HG03045 (cell line): Measurements from ENCODE around the gene TSR3.

Experiments
- ATAC-seq: cut with Tn5 transposase; IDR thresholded peaks from one replicate; pipeline ENCODE4 v1.9.1; 2021; ENCODE audit warnings: mild to moderate bottlenecking, moderate library complexity; ENCODE audit not compliant: unreplicated experiment

Gene TSR3

DNA sequence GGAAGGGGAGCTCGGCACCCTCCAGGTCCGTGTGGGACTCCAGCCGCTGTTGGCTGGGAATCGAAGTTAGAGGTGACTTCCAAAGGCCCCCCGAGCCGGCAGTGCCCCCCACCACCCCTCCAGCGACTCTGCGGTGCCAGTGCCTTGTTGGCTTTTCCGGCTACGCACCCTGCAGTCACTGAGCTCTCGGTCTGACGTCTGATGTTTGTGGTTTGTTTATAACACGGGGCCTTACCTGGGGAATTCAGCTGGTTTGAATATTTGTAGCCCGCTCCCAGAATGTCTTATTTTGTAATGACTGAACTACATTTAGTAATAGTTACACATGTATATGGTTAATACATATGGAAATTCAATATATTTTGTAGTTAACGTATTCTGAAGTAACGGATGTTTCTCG is 25.3 kb downstream of the TSR3 start:
- no peak for ATAC-seq

DNA sequence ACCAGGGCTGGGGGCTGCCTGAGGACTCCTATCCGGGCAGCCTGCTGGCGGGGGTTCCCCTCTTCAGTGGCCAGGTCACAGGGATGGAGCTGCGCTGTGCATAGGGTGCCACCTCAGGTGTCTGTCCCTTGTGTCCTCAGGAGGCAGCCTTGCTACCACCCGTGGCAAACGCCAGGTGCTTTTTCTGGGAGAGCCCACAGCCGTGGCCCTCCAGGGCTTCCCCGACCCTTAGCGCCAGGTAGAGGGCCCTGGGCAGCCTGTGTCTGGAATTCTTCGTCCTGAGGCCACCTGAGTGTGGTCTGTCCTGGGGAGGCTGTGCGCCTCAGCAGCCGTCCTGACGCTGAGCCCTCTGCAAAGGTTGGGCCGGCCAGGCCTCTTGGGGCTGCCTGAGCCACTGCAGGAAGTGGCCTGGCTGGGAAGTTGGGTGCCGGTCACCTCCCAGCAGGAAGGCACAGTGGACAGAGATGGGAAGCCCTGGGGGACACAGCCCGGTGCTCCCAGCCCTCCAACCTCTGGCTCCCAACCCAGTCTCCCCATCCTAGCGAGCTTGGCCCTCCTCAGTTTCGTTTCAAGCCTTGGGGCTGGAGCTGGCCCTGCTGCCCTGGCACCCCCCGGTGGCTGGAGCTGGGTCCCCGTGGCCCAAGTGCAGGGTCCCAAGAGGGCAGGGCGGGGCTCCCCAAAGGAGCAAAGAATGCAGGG is 25.9 kb downstream of the TSR3 start:
- ATAC-seq, result no peak

DNA sequence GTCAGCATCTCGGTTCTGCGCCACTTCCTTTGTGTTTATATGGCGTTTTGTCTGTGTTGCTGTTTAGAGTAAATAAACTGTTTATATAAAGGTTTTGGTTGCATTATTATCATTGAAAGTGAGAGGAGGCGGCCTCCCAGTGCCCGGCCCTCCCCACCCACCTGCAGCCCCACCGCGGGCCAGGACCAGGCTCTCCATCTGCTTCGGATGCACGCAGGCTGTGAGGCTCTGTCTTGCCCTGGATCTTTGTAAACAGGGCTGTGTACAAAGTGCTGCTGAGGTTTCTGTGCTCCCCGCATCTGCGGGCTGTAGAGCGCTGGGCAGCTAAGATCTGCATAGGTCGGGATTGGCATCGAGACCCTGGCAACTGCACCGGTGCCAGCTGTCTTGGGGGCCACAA is 26.4 kb downstream of the TSR3 start:
- no peak for ATAC-seq

DNA sequence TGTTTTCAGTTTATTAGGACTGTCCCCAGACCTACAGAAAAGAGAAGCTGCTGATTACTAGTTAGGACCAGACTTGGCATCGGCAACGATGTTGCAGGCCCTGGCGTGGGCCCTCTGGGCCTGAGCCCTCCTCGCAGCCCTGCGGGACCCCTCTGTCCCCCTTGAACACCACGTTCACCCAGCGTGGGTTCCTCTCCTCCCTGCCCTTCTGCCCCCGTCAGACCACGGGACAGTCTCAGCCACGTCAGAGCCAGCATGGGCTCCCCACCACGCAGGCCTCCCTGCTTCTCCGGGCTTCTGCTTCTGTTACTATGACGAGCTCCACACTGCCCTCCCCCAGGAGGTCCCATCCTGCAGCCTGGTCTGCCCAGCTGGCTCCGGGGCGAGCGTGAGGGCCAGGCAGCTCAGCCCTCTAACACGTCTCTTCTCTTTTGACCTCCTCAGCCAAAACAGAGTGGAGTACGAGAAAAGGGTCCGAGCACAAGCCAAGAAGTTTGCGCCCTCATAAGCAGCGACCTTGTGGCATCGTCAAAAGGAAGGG is 27.3 kb downstream of the TSR3 start:
- ATAC-seq, result no peak

DNA sequence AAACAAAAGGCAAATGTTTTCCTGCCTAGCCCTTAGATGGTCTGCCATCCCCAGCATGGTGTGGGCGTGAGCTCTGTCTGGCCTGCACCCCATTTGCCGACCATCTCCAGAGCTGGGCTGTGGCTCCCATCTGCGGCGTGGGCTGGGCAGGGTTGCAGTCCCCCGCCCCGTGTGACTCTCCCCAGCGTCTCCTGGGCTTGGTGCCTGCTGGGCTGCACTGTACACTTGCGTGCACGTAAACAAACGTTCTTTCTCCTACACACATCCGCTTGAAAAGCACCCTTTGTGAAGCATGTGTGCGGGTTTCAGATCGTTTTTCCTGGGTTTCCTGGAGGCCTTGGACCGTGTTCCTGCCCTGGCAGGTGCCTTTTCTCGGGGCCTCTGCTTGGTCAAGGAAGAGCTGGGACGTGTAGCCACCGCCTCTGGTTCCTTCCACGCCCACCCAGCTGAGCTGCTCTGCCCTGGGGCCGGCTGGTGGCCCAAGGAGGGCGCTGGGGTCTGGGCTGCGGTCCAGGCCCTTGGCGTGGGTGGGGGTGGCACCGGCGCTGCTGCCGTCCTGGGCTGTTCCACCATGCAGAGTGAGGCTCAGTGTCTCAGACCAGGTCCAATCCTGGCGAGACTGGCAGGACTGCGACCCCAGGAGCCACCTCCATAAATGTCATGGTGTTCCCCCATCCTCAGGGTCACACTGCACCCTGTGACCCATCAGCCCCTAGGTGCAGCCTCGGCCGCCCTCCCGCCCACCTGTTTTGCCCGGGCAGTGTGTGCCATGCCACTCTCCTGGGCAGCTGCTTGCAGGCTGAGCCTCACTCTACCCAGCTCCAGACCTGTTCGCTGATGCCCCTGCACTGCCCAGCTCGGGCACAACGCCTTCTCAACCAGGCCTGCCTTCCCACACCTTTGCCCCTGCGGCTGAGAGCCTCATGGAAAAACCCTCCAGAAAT is 28.1 kb downstream of the TSR3 start:
- no peak for ATAC-seq

DNA sequence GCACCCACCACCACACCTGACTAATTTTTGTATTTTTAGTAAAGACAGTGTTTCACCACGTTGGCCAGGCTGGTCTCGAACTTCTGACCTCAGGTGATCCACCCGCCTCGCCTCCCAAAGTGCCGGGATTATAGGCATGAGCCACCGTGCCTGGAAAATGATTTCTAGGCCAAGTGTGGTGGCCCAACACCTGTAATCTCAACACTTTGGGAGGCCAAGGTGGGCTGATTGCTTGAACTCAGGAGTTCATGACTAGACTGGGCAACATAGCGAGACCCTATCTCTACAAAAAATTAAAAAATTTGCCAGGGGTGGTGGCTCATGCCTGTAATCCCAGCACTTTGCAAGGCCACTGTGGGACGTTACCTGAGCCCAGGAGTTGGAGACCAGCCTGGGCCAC is 29.3 kb downstream of the TSR3 start:
- no peak for ATAC-seq

DNA sequence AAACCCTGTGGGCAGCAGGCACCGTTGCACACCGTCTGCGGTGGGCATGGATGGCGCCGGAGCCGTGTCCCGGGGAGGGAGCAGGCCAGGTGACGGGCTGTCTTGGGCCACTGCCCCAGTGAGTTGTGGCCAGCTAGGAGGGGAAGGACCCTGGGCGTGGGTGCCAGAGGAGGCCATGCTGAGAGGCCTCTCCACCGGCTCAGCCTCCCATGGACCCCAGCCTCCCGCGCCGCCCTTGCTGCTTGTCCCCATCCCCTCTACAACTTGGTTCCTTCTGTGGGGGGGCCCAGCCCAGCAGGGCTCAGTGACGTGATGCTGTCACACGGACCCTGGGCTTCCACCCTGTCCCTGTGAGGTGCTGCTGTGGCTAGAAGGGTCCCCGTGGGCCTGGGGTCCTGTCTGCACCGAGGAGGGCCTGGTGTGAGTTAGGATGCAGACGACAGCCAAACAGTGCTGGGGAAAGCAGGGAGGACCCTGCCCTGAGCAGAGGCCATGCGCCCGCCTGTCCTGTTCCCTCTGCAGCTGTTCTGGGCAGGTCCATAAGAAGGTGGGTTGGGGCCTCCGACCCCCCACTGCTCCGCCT is 30.9 kb downstream of the TSR3 start:
- ATAC-seq, result no peak

DNA sequence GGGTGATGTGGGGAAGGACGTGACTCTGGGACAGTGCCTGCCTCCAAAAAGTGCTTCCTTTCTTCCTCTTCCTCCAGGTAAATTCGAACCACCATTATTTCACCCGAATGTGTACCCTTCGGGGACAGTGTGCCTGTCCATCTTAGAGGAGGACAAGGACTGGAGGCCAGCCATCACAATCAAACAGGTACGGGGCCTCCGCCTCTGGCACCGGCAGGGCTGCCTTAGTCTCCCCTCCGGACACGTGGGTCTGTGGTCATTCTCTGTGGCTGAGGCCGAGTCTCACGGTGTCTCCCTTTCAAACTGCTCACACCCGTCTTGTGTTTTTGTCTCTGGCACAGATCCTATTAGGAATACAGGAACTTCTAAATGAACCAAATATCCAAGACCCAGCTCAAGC is 31.6 kb downstream of the TSR3 start:
- no peak for ATAC-seq

DNA sequence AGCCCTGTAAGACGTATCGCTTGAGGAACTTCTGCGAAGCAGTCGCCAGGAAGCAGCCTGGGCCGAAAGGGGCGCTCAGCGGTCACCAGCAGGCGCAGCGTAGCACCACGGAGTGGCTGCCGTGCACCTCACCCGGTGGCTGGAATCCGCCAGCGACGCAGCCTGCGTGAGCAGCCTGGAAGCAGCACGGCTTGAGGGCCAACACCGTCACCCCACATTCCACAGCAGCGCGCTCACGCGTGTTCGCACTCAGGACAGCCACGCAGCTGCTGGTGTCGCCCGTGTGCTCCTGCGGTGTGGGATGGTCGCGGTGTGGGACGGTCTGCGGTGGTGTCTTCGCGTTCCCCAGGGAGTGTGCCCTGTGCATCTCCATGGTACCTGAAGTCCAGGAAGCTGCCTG is 32.6 kb downstream of the TSR3 start:
- ATAC-seq, result no peak

DNA sequence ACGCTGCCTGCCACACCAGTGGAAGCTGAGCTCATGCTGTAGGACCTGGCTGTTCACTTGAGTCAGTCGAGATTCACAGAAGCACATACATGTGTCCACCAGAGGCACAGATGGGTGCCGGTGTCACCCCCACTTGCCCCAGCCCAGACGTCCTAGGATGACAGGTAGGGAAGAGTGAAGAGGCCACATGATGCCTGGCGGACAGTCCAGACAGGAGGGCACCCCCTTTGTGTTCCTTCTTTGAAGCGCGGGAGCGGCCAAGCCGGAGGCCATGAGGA is 33.5 kb downstream of the TSR3 start:
- no peak for ATAC-seq

DNA sequence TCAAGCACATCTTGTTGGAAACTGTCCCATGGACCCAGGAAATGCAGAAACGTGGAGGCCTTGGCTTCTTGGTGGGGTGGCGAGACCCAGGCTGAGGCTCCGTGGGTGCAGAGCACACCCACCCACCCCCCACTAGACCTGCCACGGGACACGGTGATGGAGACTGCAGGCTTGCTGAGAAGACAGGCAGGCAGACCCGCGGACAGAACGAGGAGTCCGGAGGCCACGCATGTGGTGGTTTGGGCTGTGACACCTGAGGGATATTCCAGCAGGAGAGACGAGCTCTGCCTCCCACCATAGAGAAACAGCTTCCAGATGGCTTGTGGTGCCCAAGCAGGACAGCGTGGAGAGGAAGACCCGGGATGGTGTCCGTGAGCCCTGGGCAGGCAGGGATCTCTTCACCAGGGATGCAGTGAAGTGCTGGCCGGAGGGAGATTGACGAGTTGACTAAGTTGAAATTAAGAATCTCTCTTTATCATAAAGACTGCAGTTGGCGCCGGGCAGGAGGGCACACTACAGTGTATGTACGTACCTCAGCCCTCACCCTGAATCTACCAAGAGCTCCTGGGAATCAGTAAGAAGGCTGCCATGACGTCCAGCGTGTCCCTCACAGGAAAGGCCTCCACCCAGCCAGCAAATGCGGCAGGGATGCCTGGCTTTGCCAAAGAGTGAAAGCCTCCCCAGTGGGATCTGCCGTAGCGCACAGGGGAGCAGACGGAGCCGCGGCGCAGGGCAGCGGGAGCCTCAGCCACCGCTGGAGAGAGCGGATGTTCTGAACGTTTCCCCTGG is 34.0 kb downstream of the TSR3 start:
- no peak for ATAC-seq

DNA sequence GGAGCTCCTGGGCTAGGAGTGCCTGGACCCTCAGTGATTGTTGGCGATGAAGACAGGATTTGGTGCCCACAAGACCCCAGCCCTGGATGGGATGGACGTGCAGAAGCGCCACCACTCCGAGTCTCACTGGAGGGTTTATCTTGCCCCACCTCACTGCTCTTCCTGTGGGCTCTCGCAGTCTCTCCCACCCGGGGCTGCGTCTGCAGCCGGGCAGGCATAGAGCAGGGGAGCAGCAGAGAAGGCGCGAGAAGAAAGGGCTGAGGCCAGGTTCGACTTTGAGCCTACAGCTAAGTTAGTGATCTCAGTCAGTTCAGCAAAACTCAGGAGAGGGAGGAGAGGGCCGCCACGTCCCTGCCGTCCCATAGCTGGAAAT is 35.7 kb downstream of the TSR3 start:
- no peak for ATAC-seq

DNA sequence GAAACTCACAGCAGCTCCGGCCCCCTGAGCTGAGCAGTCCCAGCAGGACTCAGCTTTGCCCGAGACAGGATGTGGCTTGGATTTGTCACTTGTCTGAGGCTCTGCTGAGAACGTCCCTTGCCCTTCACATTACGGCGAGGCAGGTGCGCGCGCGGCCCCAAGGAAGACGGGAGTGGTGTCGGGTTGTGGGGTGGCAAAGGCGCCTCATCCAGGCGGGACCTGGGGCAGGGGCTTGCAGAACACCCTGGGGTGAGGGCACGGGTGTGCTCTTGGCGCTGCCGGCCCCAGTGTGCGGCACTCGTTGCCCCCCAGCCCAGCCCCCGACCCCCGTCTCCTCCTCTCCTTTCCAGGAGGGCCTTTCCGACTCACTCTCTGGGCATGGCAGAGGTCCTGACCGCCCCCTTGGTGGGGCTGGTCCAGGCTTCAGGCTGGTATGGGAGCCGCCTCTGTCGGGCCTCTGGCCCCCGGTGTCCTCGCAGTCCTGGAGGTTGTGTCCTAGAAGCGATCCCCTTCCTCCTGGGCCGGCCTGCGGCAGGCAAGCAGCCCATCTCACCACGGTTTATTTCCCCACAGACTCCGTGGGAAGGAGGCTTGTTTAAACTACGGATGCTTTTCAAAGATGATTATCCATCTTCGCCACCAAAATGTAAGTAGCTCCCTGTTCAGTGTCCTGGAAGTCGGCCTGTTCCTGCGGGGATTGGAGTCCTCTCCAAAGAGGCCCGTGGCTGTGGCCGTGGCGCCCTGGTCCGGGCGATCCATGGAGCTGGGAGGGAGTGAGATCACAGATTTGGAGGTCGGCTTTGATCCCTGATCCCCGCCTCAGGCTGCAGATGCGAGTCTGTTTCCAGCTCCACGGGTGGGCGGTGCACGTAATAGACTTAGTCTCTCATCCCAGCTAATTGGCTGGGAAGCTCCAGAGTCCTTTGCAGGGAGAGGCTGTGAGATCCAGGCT is 36.3 kb downstream of the TSR3 start:
- no peak for ATAC-seq

DNA sequence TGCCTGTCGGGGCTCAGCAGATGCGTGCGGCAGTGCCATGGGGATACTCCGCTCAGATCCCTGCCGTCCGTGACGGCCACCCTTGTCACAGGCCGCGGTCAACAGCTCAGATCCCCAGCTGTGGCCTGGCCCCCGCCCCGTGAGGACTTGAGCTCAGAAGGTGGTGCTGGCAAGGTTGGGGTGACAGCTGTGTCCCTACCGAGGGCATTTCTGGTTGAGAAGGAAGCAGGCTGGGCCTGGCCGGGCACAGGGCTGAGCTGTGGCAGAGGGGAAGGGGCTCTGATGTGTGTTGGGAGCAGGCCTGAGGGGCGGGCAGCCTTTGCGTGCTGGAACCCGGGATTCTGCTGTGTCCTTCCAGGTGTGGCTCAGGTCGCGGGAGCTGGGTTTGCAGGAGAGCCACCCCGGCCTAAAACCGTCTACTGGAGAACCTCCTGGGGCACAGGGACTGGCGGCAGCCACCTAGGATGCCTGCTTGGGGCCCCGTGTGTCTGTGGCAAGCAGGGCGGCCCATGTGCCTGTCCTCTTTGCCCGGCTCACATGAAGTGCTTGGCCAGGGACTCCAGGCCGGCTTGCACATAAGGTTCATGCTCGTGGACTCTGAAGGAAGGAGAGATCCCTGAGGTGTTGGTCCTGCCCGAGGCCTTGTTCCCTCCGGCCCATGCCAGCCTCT is 37.1 kb downstream of the TSR3 start:
- ATAC-seq, result no peak

DNA sequence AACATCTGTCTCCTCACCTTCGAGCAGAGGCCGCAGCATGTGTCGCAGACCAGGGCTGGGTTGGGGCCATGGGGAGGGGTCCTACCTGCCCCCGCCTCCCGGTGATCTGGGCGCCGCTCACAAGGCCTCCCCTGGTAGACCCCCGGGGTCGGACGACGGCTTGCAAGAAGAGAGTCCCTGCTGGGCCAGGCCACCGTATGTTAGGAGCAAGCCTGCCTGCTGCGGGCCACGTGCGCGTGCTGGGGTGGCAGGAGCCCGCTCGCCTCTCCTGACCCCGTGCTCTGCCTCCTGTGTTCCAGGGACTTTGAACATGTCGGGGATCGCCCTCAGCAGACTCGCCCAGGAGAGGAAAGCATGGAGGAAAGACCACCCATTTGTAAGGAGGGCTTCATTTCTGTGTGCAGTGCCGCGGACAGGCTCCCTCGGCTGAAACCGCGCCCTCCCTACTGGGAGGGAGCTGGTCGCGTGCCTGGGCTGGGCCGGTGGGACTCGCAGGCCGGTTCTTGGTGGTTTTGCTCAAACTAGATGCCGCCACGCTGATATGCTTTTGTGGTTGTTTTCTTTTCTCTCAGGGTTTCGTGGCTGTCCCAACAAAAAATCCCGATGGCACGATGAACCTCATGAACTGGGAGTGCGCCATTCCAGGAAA is 37.8 kb downstream of the TSR3 start:
- no peak for ATAC-seq

DNA sequence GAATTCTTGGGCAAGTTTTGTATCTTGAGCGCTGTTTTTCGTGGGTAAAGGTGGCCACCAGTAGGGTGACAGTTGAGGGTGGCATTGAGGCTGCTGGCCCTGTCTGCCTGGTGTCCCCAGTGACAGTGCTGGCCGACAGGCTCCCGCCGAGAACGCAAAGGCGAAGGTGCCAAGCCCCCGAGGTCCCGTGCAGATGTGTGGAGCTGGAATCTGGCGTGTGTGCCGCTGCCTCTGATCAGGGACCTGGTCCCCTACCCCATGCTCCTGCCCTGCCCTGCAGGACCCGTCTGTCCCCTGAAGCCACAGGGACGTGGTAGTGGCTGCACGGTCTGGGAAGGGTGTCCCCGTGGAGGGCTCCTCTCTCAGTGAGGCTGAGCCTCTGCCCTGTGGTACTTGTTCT is 38.8 kb downstream of the TSR3 start:
- no peak for ATAC-seq

DNA sequence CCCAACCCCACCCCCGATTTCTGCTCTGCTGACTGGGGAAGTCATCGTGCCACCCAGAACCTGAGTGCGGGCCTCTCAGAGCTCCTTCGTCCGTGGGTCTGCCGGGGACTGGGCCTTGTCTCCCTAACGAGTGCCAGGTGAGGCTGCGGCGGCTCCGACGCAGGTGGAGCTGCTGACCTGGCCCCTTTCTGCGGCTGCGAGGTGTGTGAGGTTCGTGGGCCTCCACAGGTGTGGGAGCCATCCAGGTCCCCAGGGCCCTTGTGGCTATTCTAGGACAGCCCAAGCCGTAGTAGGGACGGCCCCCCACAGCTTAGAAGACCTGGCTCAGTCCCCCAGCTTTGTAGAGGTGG is 39.2 kb downstream of the TSR3 start:
- no peak for ATAC-seq

DNA sequence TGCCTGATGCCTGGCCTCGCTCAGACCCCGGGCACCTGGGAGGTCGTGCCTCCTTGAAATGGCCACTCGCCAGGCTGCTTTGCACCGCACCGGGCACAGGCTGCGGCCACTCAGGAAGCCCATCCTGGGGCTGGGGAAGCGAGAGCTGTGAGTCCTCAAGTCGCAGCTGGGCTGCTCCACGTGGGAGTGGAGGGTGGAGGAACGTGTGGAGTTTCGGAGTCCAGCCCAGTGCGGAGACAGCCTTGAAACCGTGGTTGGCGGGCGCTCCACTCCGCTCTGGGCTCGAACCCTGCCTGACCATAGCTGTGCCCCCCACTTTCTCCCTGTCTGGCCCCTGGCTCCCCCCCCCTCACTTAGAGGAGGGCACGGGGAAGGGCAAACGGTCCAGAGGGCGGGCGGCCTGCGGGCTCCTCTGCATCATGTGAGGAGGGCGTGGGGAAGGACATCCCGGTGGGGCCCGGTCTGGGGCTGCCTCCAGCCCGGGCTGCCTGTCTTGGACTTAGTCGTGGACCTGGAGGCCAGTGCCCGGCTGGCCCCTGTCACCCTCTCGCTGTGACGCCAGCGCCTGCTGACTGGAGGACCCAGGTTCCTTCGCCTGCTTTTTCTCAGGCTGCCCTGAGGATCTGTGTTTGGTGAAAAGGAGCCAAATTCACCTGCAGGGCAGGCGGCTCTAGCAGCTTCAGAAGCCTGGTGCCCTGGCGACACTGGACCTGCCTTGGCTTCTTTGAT is 39.8 kb downstream of the TSR3 start:
- no peak for ATAC-seq
